Measurements from ENCODE around the gene TMEM154. TPM values are rescaled to one million over a fixed set of nuclear protein-coding genes. Genes with fewer than 3 reads are reported as not detected.

The TMEM154 gene
- polyA plus RNA-seq, 10 donors = 0.35 to 6.2 (median 1.1) TPM

- DNase-seq = no peak
Measured at GRCh38 chr4:152696764-152697261, 17.0 kb upstream of the TMEM154 start.

- DNase-seq = no peak
Measured at GRCh38 chr4:152693871-152694270, 14.1 kb upstream of the TMEM154 start.

GRCh38 chr4:152691761-152692160 is 12.0 kb upstream of the TMEM154 start:
- no peak for DNase-seq

- DNase-seq = no peak
Measured at GRCh38 chr4:152690706-152691651, 11.2 kb upstream of the TMEM154 start.

GRCh38 chr4:152689615-152690501 is 10.1 kb upstream of the TMEM154 start:
- DNase-seq = no peak

GRCh38 chr4:152687974-152688599 is 8.3 kb upstream of the TMEM154 start:
- no peak for DNase-seq

GRCh38 chr4:152686452-152687013 is 6.7 kb upstream of the TMEM154 start:
- DNase-seq = peak in 1 of 3 donors; percentile 26

- no peak for DNase-seq
Measured at GRCh38 chr4:152684587-152684986, 4.8 kb upstream of the TMEM154 start.

GRCh38 chr4:152684007-152684406 is 4.2 kb upstream of the TMEM154 start:
- DNase-seq = no peak

- DNase-seq = no peak
Measured at GRCh38 chr4:152682143-152682941, 2.5 kb upstream of the TMEM154 start.

- DNase-seq = peak in 1 of 3 donors; percentile 83
Measured at GRCh38 chr4:152680988-152681603, 1.3 kb upstream of the TMEM154 start.

GRCh38 chr4:152678841-152679240 is 956 bp downstream of the TMEM154 start:
- DNase-seq = no peak

- DNase-seq = no peak
Measured at GRCh38 chr4:152677117-152677516, 2.7 kb downstream of the TMEM154 start.

- DNase-seq = no peak
Measured at GRCh38 chr4:152676052-152676854, 3.5 kb downstream of the TMEM154 start.

- DNase-seq = no peak
Measured at GRCh38 chr4:152674359-152674758, 5.4 kb downstream of the TMEM154 start.

- no peak for DNase-seq
Measured at GRCh38 chr4:152673489-152673888, 6.3 kb downstream of the TMEM154 start.

- DNase-seq = no peak
Measured at GRCh38 chr4:152672206-152673092, 7.3 kb downstream of the TMEM154 start.

GRCh38 chr4:152668338-152668964 is 11.3 kb downstream of the TMEM154 start:
- DNase-seq = no peak

All from muscle of back (tissue), 11 donors.